ENCODE measurements around the gene NHERF2.

Gene NHERF2

DNA sequence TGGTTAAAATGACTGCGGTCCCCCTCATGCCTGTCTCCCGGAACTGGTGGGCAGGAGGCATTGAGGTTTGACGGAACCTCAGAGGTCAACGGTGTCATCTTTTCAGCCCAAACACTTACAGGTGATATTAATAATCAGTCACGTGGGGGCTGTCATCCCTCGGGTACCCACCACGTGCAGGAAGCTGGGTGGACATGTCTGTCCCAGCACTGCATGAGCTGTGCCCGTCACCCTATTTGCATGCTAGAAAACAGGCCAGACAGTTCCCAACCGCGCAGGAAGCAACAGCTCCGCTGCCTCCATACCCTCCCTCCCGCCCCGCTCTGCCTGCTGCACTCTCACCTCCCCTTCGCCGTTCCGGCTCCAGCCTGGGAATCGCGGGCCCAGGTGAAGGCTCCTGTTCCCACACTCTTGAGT, 35.6 kb upstream of the NHERF2 start:
- DNase-seq (ENCODE audit: low read depth in 2 of 2): no peak

DNA sequence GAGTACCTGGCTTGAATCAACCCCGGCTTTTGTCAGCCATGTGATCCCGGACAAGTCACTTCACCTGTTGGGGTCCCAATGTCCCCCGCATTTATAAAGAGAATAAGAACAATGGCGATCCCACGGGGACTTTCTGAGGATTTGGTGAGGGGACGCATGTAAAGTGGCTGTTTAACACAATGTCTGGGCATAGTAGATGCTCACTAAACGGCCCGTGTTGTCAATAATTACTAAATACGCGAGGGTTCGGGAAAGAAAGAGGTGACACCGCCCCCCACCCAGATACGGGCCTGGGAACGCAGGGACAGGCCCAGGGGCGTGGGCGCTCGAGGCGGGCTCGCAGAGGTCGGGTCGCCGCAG, 35.1 kb upstream of the NHERF2 start:
- no peak for DNase-seq (ENCODE audit: low read depth in 2 of 2)

DNA sequence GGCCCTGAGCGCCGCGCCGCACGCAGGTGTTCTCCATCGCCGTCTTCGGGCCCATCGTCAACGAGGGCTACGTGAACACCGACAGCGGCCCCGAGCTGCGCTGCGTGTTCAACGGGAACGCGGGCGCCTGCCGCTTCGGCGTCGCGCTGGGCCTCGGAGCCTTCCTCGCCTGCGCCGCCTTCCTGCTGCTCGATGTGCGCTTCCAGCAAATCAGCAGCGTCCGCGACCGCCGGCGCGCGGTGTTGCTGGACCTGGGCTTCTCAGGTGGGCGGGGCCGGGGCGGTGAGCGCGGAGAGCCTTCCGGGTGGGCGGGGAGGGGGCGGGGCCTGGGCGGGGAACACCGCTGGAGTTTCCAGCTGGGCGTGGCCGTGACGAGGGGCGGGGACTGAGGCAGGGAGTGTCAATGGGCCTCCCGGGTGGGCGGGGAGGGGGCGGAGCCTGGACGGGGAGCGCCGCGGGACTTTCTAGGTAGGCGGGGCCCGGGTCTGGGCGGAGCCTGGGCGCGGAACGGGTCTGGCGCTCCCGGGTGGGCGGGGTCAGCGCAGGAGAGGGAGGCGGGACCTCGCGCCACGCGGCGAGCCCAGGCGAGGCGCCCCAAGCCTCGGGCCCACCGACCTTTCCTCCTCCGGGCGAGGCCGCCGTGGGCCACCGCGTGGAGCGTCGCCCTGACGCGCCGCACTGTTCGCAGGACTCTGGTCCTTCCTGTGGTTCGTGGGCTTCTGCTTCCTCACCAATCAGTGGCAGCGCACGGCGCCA, 34.6 kb upstream of the NHERF2 start:
- peak; percentile 98 for DNase-seq (ENCODE audit: low read depth in 2 of 2)

DNA sequence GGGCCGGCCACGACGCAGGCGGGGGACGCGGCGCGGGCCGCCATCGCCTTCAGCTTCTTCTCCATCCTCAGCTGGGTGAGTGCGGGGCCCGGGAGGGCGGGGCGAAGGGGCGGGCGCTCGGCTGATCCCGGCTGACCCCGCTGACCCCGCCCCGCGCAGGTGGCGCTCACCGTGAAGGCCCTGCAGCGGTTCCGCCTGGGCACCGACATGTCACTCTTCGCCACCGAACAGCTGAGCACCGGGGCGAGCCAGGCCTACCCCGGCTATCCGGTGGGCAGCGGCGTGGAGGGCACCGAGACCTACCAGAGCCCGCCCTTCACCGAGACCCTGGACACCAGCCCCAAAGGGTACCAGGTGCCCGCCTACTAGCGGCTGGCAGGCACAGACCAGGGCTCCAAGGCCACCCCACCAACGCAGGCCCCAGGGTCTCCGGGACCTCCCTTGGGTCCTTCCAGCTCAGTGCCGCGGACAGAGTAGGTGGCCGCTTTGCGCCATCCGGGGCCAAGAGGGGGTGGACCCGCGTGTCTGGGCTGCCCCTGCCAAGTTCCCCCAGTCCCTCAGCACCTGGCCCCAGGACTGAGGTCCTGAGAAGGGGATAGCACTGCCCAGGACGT, 33.9 kb upstream of the NHERF2 start:
- DNase-seq (ENCODE audit: low read depth in 2 of 2): no peak

DNA sequence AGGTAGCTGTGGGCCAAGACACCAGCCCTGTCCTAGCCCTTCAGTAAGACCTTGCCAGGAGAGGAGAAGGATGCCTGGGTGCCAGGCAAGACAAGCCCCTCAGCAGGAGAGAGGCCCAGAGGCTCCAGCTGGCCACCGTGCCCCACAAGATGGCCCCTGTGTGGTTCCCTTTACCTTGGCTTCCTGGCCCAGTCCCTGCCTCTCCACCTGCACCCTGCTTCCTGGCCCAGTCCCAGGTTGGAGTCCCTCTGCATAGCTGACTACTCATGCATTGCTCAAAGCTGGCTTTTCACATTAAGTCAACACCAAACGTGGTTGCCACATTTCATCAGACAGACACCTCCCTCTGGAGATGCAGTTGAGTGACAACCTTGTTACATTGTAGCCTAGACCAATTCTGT, 33.0 kb upstream of the NHERF2 start:
- no peak for DNase-seq (ENCODE audit: low read depth in 2 of 2)

DNA sequence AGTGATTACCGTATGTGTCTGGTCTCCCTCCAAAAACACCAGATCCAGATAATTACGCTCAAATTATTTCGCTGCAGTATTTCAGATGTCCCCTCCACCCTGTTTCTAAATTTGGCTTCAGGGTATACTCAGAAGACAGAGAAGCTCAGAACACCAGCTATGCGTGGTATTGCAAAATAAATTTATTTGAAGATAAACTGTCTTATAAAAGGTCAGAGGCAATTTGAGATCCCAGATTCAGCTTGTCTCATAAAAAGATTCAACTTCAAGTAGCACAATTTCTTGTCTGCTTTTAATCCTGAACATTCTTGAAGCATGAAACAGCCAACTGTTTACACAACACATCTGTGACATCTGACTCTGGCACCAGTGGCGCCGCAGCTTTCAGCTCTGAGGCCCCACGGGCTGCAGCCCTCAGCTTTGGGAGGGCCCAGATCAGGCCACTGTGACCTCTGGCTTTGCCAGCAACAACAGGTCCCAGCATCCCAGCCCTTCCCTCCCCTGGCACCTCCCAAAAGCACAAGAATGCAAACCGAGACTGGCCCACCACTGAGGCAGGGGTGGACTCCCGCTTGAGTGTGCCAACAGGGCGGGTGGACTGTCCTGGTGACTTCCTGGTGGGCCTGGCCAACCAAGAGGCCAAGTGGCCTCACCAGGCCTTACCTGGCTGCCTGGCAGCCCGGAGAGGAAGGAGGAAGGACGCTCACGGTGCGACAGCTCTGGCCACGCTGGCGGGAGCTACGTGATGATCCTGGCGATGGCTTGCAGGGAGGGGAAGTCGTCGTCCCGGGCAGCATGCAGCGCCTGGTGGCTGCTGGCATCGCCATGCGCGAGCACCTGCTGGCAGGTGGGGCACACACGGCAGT, 29.0 kb upstream of the NHERF2 start:
- no peak for DNase-seq (ENCODE audit: low read depth in 2 of 2)

DNA sequence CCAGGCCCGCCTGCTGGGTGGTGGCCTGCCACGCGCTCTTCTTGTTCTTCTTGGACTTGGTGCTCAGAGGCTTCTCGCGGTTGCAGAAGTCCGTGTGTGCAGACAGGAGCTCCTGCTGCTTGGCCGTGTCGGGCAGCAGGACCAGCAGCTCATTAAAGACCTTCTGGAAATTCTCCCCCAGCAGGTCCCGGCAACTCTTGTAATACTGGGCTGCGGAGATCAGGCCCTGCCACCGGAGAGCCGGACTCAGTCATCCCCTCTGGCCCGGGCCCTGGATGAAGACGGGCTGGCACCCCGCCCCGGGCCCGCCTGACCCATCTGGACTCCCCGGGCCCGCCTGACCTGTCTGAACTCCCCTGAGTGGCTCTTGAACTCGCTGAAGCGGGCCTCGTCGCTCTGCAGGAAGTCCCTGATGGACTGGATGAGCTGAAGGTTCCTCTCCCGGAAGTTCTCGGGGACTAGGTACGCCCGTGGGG, 28.3 kb upstream of the NHERF2 start:
- DNase-seq (ENCODE audit: low read depth in 2 of 2): no peak

DNA sequence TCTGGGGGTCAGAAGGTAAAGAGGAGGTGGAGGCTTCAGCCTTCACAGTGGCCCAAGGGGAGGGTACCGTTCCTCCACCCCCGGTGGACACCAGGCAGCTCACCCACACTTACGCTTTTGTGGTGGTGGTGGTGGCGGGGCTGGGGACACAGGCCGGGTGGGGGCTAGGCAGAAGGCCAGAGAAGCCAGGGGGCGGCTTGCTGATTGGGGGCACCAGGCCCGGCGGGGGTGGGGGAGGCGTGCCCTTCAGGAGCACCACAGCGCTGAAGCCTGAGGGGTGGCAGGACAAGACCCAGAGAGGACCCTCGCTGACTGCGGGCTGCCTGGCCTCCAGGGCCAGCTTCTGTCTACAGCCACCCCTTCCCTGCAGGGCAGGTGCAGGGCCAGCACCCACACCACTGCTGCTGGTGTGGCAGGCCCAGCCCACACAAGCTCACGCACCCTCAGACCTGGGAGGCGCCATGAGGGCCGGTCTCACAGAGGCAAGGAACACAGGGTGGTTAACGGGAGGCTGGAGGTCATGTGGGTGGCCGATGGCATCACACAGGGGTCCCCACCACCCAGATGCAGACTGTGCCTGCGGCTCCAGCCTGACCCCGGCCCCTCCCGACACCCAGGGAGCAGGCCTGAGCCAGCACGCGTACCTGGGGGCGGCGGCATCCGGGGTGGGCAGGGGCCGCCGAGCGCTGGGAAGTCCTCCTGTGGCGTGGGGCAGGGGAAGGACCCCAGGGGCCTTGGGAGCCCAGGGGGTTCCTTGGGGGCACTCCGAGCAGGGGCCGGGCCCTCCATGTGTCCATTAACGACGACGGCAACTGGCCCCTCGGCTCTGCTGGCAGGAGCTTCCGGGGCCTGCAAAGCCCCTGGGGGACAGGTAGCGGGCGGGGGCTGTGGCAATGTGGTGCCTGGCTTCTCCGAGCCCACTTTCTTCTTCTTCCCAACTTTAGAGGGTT, 27.6 kb upstream of the NHERF2 start:
- no peak for DNase-seq (ENCODE audit: low read depth in 2 of 2)

DNA sequence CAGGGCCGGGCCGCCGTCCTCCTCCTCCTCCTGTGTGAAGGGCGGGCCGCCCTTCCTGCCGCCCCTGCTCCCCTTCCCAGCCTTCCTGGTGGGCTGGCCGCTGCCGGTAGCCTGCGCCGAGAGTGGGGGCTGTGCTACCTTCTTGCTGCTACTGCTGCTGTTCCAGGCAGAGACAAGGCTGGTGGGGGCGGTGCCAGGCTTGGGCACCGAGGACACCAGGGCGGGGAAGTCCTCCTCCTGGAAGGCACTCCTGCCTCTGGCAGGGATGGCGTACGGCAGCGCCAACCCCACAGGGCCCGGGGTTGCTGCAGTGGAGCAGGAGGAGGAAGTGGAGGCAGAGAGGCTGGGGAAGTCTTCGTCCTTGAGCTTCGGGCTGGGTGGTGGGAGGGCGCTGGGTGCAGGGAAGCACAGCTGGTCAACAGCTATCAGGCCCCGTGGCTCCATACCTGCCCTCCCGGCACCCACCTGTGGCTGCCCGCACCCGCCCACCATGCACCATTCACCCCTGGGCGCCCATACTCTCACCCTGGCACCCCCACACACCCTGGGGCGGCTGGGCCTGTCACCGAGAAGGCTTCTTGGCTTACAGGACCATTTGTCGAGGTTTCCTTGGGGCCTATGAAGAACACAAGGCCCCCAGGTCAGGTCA, 26.7 kb upstream of the NHERF2 start:
- DNase-seq (ENCODE audit: low read depth in 2 of 2): no peak

DNA sequence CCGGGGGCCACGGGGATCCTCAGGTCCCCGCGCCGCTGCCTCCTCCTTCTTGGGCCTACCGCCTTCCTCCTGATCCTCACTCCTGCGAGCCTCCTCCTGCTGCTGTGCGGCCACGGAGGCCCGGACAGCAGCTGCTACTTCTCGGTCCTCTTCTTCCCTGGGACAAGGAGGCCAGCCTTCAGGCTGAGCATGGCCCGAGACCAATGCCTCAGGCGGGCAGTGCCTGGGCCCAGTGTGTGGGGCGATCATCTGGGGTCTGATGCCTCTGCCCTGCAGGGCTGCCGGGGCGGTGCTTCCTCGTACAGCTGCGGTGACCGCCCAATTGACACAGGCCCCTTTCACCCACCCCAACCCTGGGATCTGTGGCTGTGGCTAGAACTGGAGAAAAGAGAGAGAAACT, 25.7 kb upstream of the NHERF2 start:
- DNase-seq (ENCODE audit: low read depth in 2 of 2): no peak

DNA sequence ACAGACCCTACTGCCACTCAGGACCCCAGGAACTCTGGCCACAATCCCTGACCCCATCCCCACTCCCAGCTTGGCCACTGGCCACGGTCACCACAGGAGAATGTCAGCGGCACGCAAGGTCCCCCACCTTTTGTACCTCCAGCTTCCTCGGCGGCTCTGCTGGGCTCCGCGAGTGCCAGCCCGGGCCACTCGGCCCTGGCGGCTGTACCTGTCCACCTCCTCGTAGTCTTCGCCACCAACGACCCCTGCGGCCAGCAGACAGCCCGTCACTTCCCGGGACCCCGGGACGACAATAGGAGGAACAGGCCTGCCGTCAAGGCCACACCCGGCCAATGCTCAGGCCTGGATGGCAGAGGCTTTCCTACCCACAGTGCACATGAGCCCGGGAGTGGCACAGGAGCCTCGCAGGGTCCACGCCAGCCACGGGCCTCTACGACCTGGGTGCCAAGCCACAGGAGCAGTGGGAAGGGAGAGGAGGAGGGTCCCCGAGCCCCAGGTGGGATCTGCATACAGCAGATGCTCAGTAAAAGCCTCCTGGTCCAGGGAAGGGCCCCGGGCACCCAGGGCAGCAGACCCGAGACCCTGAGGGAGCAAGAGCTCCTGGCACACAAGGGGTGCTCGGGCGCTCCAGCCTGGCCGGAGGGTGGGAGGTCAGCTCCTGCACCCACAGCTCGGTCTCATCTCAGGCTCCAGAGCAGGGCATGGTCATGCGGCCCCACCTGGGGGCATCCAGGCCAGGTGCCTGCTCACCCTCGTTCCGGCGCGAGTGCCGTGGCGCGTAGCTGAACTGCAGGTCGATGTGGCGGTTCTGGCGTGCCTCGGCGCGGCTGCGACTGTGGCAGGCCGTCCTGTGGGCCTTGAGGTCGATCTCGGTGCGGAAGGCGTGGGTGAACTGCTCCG, 25.0 kb upstream of the NHERF2 start:
- DNase-seq (ENCODE audit: low read depth in 2 of 2): no peak

DNA sequence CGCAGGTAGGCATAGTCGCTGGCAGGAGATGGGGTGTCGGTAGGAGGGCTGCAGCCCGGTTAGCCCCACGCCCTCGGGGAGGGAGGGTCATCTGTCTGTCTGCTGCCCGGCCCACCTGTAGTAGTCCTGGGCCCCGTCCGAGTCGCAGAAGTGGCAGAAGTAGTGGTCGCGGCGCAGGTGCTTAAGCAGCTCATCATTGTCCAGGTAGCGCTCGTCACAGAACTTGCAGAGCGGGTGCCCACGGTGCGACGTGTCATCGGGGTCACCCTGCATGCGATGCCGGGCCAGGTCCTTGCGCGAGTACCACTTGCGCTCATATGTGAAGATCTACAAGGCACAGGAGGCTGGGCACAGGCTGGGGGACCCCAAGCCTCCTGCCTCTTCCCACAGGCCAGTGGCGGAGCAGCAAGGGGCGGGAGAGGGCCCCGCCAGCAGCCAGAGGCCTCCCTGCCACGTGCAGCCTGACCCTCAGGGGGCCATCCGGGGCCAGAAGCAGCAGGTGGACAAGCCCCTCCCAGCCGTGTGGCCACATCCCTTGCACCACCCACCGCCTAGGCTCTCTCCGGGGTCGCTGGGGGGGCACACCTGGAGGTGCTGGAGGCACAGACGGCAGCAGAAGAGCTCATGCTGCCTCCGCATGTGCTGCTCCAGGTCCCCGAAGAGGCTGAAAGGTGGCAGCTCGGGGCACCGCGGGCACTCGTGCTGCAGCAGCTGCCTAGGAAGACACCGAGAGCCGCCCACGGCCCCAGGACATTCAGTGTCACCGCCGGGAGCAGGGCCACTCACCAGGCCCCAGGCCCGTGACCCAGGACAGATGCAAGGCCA, 24.1 kb upstream of the NHERF2 start:
- no peak for DNase-seq (ENCODE audit: low read depth in 2 of 2)

DNA sequence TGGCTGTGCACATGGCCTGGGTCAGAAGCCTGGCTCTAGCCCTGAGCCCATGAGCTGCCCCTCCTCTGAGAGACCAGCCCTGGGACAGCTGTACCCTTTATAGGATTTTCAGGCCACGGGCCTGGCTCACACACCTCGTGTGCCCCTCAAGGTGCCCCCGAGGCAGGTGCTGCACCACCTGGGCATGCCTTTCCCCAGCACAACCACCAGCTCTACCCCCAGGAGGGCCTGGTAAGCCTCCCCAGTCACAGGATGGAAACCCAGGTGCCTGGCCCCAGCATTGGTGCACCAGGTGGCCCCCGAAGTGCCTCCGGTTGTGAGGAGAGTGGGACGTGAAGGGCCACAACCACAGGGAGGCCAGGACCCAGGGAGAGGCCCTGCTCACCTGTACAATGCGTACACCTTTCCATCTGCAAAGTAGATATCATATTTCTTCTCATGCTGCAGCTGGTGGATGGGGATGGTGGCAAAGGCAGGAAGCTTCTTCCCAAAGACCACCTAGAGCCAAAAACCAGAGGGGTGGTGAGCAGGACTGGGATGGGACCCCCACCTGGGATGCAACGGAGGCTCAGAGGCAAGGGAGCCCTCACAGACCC, 23.4 kb upstream of the NHERF2 start:
- DNase-seq (ENCODE audit: low read depth in 2 of 2): no peak

DNA sequence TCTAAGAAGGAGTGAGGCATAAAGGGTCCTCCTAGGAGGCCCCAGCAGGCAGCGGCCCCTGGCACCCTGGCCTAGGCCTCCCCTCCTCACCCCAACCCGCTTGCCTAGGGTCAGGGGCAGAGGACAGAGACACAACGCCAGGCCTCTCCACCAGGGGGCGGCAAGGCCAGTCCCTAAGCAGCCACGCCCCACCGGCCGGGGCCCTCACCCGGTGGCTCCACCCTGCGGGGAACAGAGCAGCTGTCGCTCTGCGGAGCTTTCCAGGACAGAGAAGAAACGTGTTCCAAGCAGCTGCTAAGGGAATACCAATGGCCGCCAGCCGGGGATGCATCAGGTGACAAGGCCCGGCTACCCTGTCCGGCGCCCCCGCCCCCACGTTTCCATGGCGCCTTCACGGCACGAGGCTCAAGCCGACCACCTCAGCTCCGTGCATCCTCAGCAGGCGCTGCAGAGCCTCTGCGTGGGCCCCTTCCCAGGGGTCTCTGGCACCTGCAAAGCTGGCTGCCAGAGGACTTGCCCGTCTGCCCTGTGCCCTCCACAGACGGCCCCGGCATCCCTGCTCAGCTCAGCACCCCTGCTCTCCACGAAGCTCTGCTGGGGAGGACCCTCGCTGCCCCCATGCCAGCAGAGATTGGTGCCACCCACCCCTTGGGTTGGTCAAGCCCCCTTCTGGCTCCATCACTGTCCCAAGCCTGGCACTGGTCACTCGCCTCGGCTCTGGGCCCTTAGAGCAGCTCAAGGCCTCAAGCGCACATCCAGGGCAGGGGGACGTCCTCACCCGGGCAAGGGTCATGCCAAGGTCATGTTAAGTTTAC, 22.7 kb upstream of the NHERF2 start:
- DNase-seq (ENCODE audit: low read depth in 2 of 2): peak; percentile 62 to 69

DNA sequence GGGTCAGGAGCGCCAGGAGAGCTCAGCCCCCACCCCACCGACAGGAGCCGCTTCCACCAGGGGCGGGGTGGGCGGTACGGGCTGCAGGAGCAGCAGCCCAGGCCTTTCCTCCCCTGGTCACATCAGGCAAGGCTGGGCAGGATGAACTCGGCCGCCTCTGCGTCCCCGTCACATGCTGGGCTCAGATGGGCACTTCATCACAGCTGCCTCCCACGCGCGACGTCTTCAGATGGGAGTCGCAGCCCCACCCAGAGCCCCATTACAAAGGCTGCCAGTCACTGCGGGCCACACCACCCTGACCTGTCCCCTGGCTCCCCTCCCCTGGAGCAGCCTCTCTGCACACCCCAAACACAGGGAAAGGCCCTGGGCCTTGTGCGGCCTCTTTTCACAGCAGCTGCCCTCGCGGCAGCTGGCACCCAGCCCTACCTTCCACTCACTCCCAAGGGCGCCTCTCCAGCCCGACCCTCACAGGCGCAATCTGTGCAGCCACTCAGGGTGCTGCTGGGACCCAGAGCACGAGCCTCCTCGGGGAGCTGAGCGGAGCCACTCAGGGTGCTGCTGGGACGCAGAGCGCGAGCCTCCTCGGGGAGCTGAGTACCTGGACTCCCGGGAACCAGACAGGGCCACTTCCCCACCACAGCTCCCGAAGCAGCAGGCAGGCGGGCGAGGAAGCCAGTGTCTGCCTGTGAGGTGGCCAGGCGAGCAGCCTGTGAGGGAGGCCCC, 21.7 kb upstream of the NHERF2 start:
- DNase-seq (ENCODE audit: low read depth in 2 of 2): no peak

DNA sequence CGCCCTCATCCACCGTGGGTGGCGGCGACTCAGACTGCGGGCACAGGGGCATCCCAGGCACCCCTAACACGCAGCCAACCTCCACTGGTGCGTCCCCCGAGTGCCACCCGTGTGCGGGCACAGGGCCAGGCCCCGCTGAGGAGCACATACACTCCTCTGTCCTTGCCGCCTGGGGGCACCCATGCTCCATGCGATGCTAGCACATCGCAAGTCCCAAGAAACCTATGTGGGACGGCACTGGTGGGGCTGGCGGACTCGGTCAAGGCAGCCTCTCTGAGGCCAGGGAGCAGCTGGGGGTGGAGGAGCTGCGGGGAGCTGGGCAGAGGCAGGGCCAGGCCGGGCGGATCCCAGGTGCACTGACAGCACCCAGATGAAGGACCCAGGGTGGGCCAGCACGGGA, 21.1 kb upstream of the NHERF2 start:
- no peak for DNase-seq (ENCODE audit: low read depth in 2 of 2)

DNA sequence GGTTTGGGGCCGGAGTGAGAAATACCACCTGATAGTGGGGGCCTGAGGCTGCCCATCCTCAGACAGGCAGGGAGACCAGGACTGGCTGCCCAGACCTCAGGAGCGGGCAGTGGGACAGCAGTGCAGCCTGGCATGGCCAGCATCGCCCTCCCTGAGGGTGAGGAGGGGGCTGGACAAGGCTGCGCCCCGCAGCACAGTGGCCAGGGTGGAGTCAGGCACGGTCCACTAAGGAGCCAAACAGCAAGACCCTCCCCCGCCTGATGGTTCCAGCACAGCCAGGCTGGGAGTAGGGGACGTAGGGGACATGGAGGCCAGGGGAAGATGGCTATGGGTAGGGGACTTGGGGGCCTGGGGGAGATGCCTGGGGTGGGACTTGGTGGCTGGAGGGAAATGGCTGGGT, 20.4 kb upstream of the NHERF2 start:
- no peak for DNase-seq (ENCODE audit: low read depth in 2 of 2)
